GM23338 (cell line): Measurements from ENCODE around the gene ZBTB2.

Experiments
- CTCF ChIP-seq, 2 experiments: fragments of 200-600 bp in 1 of 2; sonication (generic) in 1 of 2; conservative IDR thresholded peaks; 2 replicates each; pipeline versions ENCODE4 v1.5.1 to v1.6.1; 2016 to 2017; ENCODE audit warnings: antibody characterized with exemption in 2 of 2, low read depth in 2 of 2, mild to moderate bottlenecking in 2 of 2, moderate library complexity in 1 of 2
- EZH2 ChIP-seq: fragments of 200-600 bp; sonication (generic); IDR thresholded peaks from one replicate; pipeline ENCODE4 v1.8.0; 2017; ENCODE audit warnings: antibody characterized with exemption, mild to moderate bottlenecking, low read depth; ENCODE audit not compliant: unreplicated experiment
- EZH2phosphoT487 ChIP-seq: fragments of 200-600 bp; sonication (generic); IDR thresholded peaks from one replicate; pipeline ENCODE4 v1.8.1; 2018; ENCODE audit warnings: antibody characterized with exemption; ENCODE audit not compliant: unreplicated experiment
- JUNB ChIP-seq: IDR thresholded peaks from one replicate; pipeline ENCODE4 v1.6.1; 2016; ENCODE audit warnings: antibody characterized with exemption; ENCODE audit not compliant: unreplicated experiment
- NANOG ChIP-seq: IDR thresholded peaks from 2 replicates; pipeline ENCODE4 v1.6.1; 2016; ENCODE audit warnings: antibody characterized with exemption, borderline replicate concordance
- POLR2AphosphoS5 ChIP-seq: IDR thresholded peaks from 2 replicates; pipeline ENCODE4 v1.6.1; 2016; ENCODE audit warnings: antibody characterized with exemption, low read depth
- REST ChIP-seq: IDR thresholded peaks from one replicate; pipeline ENCODE4 v1.6.1; 2018; ENCODE audit warnings: antibody characterized with exemption; ENCODE audit not compliant: unreplicated experiment

GRCh38 chr6:151359486-151359885 is 31.9 kb downstream of the ZBTB2 start:
- TF ChIP-seq CTCF (conservative IDR thresholded peaks at IDR 0.05; ENCODE audit: low read depth in 2 of 2) = no peak
- TF ChIP-seq JUNB = no peak
- no peak for TF ChIP-seq EZH2phosphoT487
- no peak for TF ChIP-seq POLR2AphosphoS5
- no peak for TF ChIP-seq EZH2
- TF ChIP-seq REST = no peak
- TF ChIP-seq NANOG = no peak
